Uterus (tissue), 2 donors: Measurements from ENCODE around the gene ASB2.

Experiments used
- POLR2A ChIP-seq, 2 donors: fragments of 450-650 bp; IDR thresholded peaks; one replicate each; pipeline ENCODE4 v1.6.1; 2016; ENCODE audit warnings: antibody characterized with exemption in 2 of 2, mild to moderate bottlenecking in 1 of 2, moderate library complexity in 1 of 2
- TF ChIP-seq, protein P1 (sequence below), 4 experiments: fragments of 200-600 bp in 2 of 4; fragments of 450-650 bp in 2 of 4; sonication (generic) in 2 of 4; IDR thresholded peaks; one replicate each; pipeline ENCODE4 v1.5.1; 2016 to 2019; ENCODE audit warnings: antibody characterized with exemption in 4 of 4, mild to moderate bottlenecking in 2 of 4, moderate library complexity in 1 of 4

DNA sequence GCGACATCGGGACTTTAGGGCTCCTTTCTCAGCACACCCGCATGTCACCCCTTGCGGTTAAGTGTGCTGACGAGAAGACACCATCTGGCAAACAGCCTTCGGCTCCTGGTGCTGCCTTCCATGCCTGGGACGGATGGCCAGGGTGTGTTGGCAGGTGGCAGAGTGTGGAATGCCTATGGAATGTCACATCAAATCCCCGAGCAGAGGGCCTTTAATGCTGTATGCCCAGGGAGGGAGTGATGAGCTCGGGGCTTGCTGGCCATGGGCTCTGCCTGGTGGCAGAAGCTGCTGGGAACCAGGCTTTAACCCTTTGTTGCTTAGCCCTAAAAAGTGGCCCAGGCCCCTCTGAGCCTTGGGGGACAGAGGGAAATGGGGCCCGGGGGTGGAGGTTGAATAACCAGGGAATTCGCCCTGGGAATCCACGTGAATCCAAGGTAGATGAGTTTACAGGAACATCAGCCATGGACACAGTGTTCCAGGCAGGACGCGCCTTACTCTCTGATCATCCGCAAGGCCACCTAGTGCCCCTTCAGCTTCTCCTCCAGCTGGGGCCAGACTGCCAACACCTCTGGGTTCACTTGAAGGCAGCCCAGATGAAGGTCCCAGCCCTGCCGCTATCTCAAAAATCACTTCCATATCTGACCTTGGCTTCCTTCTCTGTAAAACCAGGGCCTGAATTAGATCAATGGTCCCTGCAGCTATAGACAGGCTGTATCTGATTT lies 31.9 kb downstream of the ASB2 start:
- TF ChIP-seq POLR2A (IDR thresholded peaks at IDR 0.05), result no peak
- TF ChIP-seq, protein P1, sequence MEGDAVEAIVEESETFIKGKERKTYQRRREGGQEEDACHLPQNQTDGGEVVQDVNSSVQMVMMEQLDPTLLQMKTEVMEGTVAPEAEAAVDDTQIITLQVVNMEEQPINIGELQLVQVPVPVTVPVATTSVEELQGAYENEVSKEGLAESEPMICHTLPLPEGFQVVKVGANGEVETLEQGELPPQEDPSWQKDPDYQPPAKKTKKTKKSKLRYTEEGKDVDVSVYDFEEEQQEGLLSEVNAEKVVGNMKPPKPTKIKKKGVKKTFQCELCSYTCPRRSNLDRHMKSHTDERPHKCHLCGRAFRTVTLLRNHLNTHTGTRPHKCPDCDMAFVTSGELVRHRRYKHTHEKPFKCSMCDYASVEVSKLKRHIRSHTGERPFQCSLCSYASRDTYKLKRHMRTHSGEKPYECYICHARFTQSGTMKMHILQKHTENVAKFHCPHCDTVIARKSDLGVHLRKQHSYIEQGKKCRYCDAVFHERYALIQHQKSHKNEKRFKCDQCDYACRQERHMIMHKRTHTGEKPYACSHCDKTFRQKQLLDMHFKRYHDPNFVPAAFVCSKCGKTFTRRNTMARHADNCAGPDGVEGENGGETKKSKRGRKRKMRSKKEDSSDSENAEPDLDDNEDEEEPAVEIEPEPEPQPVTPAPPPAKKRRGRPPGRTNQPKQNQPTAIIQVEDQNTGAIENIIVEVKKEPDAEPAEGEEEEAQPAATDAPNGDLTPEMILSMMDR (IDR thresholded peaks at IDR 0.05), result no peak
